Stimulated activated CD4-positive, alpha-beta T cell treated with anti-CD3 and anti-CD28 coated beads, Interleukin-2, amount 100 ng/mL, for 24 hours (primary cell): ENCODE measurements around the gene LBP.
A peak's percentile ranks its signal among the peaks of the same experiment; 100 is the strongest.
"Not testable (repeated sequence)": the region's sequence is repeated elsewhere in the genome, so short reads cannot be mapped to it uniquely, and the experiment has no call there.

Experiments used
- DNase-seq, 2 donors: peaks; one replicate each; pipeline ENCODE4 v3.0.0-alpha.2; 2020

Gene LBP

GRCh38 chr20:38321959-38322598 lies 24.2 kb upstream of the LBP start:
- no peak for DNase-seq

DNA sequence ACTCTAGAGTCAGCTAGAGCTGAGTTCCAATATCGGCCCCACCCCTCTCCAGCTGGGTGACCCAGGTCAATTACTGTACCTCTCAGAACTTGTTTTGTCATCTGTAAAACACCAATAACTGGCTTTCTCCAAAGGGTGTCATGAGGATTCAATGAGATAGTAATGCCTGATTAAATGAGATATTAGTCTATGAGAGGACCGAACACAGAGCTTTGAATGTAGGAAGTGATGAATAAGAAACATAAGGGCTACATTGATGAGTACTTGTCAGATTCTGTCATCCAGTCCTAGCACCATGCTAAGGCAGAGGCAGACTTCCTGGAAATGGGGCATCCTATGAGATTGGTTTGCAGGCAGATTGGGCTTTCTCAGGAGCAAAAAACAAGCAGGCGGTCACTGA lies 22.1 kb upstream of the LBP start:
- no peak for DNase-seq

- DNase-seq: no peak
Measured at GRCh38 chr20:38325167-38325566, 21.1 kb upstream of the LBP start.

GRCh38 chr20:38325905-38326304 lies 20.4 kb upstream of the LBP start:
- no peak for DNase-seq

- DNase-seq: no peak
Measured at GRCh38 chr20:38326309-38326708, 20.0 kb upstream of the LBP start.

DNA sequence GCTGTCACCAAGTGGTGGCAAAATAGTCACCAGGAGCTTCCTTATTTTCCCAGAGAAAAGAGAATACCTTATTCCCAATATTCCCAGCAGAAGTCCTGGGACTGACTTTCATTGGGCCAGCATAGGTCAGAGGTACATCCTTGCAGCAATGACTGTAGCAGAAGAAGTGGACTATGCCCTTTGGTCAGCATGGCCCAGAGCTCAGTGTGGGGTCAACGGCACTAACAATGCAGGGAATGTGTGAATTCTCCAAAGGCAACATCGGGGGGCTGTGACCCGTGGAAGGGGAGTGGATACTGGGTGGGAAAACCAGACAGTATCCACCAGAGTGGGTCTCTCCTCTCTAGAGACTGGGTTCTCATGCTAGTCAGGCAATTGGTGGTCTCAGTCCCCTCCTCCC lies 15.6 kb upstream of the LBP start:
- no peak for DNase-seq

DNA sequence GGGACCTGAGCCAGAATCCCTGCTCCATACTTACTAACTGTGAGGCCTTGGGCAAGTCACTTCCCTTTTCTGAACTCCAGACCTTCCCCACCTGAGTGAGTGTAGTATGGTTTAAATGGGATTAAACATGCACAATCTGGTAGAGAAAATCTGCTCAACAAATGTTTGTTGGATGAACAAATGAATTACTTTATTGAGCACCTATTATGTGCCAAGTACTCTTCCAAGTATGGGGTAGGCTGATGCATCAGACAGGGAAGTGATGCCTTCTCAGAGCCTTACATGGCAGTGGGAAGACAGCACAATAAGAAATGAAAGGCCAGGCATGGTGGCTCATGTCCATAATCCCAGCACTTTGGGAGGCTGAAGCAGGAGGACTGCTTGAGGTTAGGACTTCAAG lies 15.0 kb upstream of the LBP start:
- no peak for DNase-seq

- DNase-seq: no peak
Measured at GRCh38 chr20:38331814-38332213, 14.5 kb upstream of the LBP start.

DNA sequence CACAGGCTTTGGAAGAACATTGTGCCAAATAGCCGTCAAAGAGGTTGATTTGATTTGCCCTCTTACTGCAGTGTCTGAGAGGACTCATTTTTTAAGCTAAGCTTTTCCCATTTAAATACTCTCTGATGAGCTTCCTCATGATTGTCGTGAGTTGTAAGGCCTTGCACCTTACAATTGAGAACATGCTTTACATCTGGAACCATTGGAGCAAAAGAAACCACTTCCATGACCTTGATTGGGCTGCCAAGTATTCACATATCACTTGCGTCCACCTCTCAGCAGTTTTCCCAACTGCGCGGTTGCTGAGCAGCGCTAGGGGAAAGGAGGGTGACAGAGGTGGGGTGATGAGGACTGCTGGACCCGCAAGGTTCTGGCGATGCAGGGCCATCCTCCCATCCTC lies 12.3 kb upstream of the LBP start:
- no peak for DNase-seq

DNA sequence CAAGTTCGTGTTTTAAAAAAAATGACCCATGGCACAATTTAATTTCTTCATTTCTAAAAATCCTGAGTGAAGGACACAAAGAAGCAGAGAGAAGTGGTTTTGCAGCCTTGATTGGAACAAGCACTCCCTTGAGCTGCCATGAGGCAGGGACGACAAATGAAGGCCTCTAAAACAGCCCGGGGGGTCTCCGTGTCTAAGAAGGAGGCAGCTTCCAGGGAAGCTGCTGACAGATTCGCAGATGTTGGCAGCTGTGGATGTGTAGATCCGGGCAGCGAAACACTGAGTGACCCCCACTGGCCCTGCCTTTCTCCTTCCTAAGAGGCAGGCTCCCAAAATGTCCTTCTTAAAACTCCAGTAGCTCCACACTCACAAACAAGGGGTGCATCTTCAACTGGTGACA lies 9.6 kb upstream of the LBP start:
- DNase-seq: no peak

DNA sequence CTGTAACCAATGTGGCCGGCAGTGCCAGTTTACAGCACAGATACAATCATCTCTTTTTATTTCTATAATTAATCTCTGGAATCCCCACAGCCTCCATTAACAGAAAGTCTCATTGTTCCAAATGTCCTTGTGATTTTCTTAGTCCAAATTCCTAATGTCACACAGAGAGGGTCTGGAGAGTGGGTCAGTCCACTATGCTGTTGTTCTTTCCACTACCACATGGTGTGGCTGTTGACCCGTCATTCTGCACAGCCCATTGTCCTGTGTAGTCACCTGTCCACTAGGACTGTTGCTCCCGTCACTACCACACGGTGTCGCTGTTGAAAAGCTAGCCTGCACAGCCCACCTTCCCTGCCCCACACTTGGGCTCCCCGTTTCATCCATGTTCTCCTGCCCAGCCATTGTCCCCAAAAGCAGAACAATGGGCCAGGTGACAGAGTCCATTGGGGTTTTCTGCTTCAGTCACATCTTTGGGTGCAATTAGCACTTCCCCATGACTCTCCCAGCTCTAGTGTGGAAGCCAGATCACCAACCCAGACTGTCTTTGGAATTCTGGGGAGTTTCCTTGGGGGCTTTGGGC lies 8.6 kb upstream of the LBP start:
- peak in 1 of 2 donors; percentile 39 for DNase-seq

DNA sequence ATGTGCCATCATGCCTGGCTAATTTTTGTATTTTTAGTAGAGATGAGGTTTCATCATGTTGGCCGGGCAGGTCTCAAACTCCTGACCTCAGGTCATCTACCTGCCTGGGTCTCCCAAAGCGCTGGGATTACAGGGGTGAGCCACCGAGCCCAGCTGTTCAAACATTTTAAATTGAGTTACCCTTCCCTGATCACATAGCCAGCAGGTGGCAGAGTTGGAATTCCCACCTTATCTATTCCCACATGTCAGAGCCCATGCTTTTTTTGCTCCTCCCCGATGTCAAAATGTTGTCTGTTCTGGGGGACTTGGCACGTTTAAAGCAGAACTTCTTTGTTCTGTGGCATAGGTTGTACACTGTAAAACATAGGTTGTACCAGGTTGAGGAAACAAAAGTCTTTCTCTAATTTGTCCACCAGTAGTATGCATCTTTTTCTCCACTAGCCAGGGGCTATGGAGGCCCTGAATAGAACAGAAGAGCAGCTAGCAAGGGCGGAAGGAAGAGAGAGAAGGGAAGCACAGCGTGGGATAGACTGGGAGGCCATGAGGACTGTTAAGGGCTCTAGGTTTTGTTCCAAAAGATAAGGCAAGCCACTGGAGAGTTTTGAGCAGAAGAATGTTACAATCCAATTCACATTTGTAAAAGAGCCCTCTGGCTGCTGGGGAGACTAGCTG lies 7.3 kb upstream of the LBP start:
- no peak for DNase-seq

GRCh38 chr20:38339521-38339896 lies 6.8 kb upstream of the LBP start:
- DNase-seq: not testable (repeated sequence)

GRCh38 chr20:38339997-38340396 lies 6.3 kb upstream of the LBP start:
- no peak for DNase-seq

DNA sequence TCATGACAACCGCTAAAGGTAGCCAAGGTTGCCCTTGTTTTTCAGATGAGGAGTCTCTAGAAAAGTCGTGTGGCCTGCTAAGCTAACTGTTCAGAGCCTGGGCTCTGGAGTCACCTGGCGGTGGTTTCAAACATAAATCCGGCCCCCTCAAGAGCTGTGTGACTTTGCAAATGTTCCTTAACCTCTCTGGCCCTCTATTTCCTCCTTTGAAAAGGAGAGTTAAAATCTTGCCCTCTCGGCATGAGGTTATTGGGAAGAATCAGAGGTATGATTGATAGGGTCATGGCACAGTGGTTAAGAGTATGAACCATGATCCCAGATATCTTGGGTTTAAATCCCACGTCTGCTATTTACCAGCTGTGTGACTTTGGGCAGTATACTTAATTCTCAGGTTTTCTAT lies 5.6 kb upstream of the LBP start:
- no peak for DNase-seq

DNA sequence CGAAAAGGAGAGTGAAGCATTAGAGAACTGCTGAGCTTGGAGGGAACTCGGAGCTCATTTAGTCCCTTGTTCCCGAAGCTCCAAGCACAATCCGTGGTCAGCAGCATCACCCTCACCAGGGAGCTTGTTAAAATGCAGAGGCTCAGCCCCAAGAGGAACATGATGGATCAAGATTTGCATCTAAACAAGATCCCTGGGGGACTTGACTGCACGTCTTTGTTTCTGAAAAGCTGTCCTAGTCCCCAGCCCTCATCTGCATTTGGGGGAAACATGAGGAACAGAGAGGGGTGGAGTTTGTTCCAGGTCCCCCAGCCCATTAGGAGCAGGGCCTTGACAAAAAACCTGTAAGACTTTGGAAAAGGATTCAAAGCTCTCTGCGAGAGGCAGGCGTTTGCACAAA lies 4.1 kb upstream of the LBP start:
- DNase-seq: no peak

DNA sequence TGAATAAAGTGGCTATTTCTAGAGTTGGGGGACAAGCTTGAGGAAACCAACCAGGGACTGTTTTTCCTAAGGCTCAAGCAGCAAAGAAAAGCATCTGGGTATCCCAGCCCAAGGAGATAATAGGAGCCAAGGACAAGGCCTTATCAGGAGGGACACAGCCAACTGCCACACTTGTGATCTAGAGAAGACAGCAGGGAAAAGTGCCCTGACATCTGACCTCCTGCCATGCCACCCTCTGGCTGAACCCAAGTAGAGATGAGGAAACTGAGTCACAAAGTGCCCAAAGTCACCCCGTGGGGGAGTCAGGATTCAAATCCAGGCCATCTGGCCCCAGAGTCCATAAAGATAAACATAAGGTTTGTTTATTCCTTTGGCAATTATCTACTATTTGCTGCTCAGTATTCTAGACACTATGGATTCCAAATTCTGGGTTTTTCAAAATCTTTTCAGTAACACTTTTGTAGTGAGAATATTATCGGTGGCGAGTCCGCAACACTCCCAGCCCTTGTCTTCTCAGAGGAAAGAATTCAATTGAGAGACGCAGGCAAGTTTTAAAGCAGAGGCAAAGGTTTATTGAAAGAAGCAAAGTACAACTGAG lies 3.5 kb upstream of the LBP start:
- DNase-seq: no peak

GRCh38 chr20:38343311-38344106 lies 2.8 kb upstream of the LBP start:
- no peak for DNase-seq

DNA sequence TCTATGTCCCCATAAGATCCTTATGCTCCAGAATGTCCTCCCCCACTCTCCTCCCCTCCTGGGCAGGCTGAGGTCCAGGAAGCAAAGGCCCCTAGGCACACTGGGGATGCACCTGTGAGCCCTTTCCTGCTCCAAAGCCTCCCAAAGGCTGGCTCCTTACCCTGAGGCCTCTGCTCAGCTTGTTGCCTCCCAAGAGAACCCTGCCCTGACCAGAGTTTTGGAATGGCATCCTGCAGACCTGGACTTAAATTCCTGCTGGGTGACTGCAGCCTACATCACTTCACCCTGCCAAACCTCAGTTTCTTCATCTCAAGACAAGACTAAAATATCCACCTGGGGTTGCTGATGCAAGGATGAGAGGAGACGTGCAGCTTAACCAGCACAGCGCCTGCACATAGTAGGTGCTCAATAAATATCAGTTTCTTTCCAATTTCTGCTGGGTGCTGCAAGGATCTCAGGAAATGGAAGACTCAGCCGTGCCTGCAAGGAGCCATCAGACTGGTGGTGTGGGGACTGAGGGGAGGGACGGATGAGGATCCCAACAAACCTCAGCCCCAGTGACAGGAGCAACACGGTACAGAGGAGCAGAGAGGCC lies 2.1 kb upstream of the LBP start:
- no peak for DNase-seq

DNA sequence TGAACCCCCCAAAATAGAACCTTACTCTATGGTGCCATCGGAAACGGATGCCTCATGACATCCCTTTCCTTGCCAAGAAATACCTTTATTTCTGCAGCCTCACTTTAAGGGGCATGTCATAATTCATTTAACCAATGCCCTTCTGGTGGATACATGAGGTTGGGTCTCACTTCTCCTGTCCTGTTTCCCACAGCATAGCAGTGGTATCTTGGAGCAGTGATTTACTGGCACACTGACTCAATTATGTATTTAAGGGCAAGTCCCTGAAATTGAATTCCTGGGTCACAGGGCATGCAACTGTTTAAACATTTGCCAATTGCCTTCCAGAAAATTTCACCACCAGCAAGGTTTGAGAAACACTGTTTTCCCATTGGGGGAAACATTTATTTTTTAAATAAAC lies 639 bp upstream of the LBP start:
- no peak for DNase-seq

DNA sequence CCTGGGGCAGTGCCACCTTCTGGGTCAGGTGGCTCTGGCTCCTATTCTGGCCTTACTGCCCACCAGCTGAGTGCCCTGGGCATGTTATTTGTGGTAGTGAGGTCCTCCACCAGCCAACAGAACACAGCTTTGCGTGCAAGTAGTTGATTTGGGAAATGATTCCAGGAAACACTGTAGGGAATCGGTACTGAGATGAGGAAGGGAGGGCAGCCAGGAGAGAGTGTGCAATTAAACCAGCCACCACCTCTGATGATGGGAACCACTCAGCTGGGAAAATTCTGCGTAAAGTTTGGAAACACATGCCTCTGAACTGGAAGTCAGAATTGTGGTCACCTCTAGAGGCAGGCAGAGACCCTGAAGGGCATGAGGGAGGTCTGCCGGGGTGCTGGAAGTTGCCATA lies 459 bp downstream of the LBP start:
- DNase-seq: no peak

- DNase-seq: no peak
Measured at GRCh38 chr20:38349856-38350255, 3.6 kb downstream of the LBP start.
